ENCODE results near the gene VAC14.
A peak's percentile ranks its signal among the peaks of the same experiment; 100 is the strongest.

VAC14 gene

GRCh38 chr16:70746708-70747424, 54.1 kb downstream of the VAC14 start:
- TF ChIP-seq POLR2AphosphoS5 (IDR thresholded peaks at IDR 0.05; ENCODE audit: low read depth, low read length) (no peak), SIN3A (IDR thresholded peaks at IDR 0.05; ENCODE audit: borderline replicate concordance, insufficient read depth, low read length) (peak; percentile 66; the same call in 1 of the 2 replicates), REST (IDR thresholded peaks at IDR 0.05; ENCODE audit: insufficient read depth in 1 of 2, low read depth in 2 of 2, low read length in 2 of 2) (peak in 1 of 2 experiments; percentile 64; a peak in 1 of 4 replicates), FOXP2 (optimal IDR thresholded peaks at IDR 0.05; ENCODE audit: borderline replicate concordance, extremely low read depth, extremely low read length, insufficient read depth) (peak; percentile 41), TAF1 (IDR thresholded peaks at IDR 0.05; ENCODE audit: borderline replicate concordance, insufficient read depth, low read length) (no peak)

DNA sequence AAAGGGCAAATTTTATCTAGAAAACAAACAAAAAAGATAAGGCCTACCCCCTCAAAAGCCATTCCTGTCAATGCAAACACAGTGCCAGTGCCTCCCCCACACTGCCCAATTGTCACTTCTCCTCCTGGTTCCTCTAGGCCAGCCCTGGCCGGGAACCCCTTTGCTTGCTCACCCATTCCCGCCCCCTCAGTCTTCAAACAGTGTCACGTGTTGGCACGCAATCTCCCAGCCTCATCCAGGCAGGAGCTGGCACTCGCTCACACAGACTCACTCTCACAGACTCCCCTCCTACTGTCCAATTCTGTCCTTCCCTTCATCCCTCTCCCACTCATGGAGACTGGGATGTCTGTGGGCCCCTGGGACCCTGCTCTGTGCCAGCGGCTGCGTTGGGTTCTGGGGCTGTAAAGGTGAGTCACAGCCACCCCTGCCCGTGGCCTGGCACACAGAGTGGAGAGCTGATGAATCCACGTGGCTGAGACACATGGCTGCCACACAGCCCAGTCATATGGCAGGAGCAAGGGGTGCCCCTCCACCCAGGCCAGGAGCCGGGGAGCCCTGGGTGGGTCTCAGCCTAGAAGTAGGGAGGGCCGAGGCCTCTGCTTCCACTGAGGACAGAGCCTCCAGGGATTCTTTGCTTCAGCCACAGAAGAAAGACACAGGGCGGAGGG, 54.8 kb downstream of the VAC14 start:
- TF ChIP-seq TAF1 (IDR thresholded peaks at IDR 0.05; ENCODE audit: borderline replicate concordance, insufficient read depth, low read length), result no peak
- TF ChIP-seq FOXP2 (optimal IDR thresholded peaks at IDR 0.05; ENCODE audit: borderline replicate concordance, extremely low read depth, extremely low read length, insufficient read depth), result no peak
- TF ChIP-seq SIN3A (IDR thresholded peaks at IDR 0.05; ENCODE audit: borderline replicate concordance, insufficient read depth, low read length), result no peak
- TF ChIP-seq POLR2AphosphoS5 (IDR thresholded peaks at IDR 0.05; ENCODE audit: low read depth, low read length), result no peak
- TF ChIP-seq REST (IDR thresholded peaks at IDR 0.05; ENCODE audit: insufficient read depth in 1 of 2, low read depth in 2 of 2, low read length in 2 of 2), result no peak

- TF ChIP-seq SIN3A (IDR thresholded peaks at IDR 0.05; ENCODE audit: borderline replicate concordance, insufficient read depth, low read length) (no peak), POLR2AphosphoS5 (IDR thresholded peaks at IDR 0.05; ENCODE audit: low read depth, low read length) (no peak), REST (IDR thresholded peaks at IDR 0.05; ENCODE audit: insufficient read depth in 1 of 2, low read depth in 2 of 2, low read length in 2 of 2) (no peak)
These were observed 55.4 kb downstream of the VAC14 start for GRCh38 chr16:70745536-70746025.

GRCh38 chr16:70744366-70744765, 56.6 kb downstream of the VAC14 start:
- TF ChIP-seq REST (IDR thresholded peaks at IDR 0.05; ENCODE audit: insufficient read depth in 1 of 2, low read depth in 2 of 2, low read length in 2 of 2) (no peak), FOXP2 (optimal IDR thresholded peaks at IDR 0.05; ENCODE audit: borderline replicate concordance, extremely low read depth, extremely low read length, insufficient read depth) (no peak), TAF1 (IDR thresholded peaks at IDR 0.05; ENCODE audit: borderline replicate concordance, insufficient read depth, low read length) (no peak), POLR2AphosphoS5 (IDR thresholded peaks at IDR 0.05; ENCODE audit: low read depth, low read length) (no peak), SIN3A (IDR thresholded peaks at IDR 0.05; ENCODE audit: borderline replicate concordance, insufficient read depth, low read length) (no peak)
